Upper lobe of left lung (tissue), 6 donors: ENCODE measurements around the gene HNRNPM. TPM values are rescaled to one million over a fixed set of nuclear protein-coding genes. Genes with fewer than 3 reads are reported as not detected.
"Not testable (repeated sequence)": the region's sequence is repeated elsewhere in the genome, so short reads cannot be mapped to it uniquely, and the experiment has no call there.

Experiments
- ATAC-seq, 2 donors: fragments of 200-7000 bp; cut with Tn5 transposase; one replicate each; pipeline ENCODE4 v1.9.1; 2022; ENCODE audit warnings: mild to moderate bottlenecking in 2 of 2, moderate library complexity in 2 of 2; ENCODE audit not compliant: low FRiP score in 2 of 2
- DNase-seq, 2 donors: peaks; one replicate each; pipeline ENCODE4 v3.0.0-alpha.2; 2019 to 2020
- H3K27ac ChIP-seq, 4 donors: fragments of 200-600 bp; sonication (generic); one replicate each; pipeline ENCODE4 v1.5.1; 2016 to 2019
- H3K27me3 ChIP-seq, 4 donors: fragments of 200-600 bp; sonication (generic); one replicate each; pipeline ENCODE4 v1.5.1; 2017 to 2019
- H3K36me3 ChIP-seq, 4 donors: fragments of 200-600 bp; sonication (generic); one replicate each; pipeline ENCODE4 v1.5.1; 2016 to 2019
- H3K4me1 ChIP-seq, 4 donors: fragments of 200-600 bp; sonication (generic); one replicate each; pipeline ENCODE4 v1.5.1; 2018 to 2019
- H3K4me3 ChIP-seq, 4 donors: fragments of 200-600 bp; sonication (generic); one replicate each; pipeline ENCODE4 v1.5.1; 2017 to 2019; ENCODE audit warnings: mild to moderate bottlenecking in 2 of 4, moderate library complexity in 1 of 4
- H3K9me3 ChIP-seq, 4 donors: fragments of 200-600 bp; sonication (generic); one replicate each; pipeline ENCODE4 v1.5.1; 2018 to 2019
- EP300 ChIP-seq, 4 donors: sonication (generic); formaldehyde crosslinking; IDR thresholded peaks; one replicate each; pipeline ENCODE4 v1.5.1; 2017; ENCODE audit warnings: antibody characterized with exemption in 4 of 4, control low read depth in 2 of 4
- POLR2A ChIP-seq, 4 donors: fragments of 450-650 bp; IDR thresholded peaks; one replicate each; pipeline ENCODE4 v1.5.1; 2016 to 2017; ENCODE audit warnings: antibody characterized with exemption in 4 of 4, mild to moderate bottlenecking in 2 of 4
- POLR2AphosphoS5 ChIP-seq, 2 donors: sonication (generic); formaldehyde crosslinking; IDR thresholded peaks; one replicate each; pipeline ENCODE4 v1.5.1; 2017; ENCODE audit warnings: antibody characterized with exemption in 2 of 2
- WGBS, 2 donors: methylation state at CpG; one replicate each; pipeline ENCODE4 v1.1.5; 2017 to 2018; 5-methylcytosine and 5-hydroxymethylcytosine counted together
- total RNA-seq, 6 donors: library from RNA; depleted of rRNA in 4 of 6; stranded (reverse); fragments of >200 nt in 4 of 6; gene quantifications; one replicate each; pipeline versions ENCODE4 v1.1.0 to v1.2.1, GENCODE V29; 2016 to 2021
- TF ChIP-seq, protein P1 (sequence below), 6 experiments: fragments of 450-650 bp in 4 of 6; fragments of 200-600 bp in 2 of 6; sonication (generic) in 2 of 6; IDR thresholded peaks; one replicate each; pipeline ENCODE4 v1.5.1; 2016 to 2019; ENCODE audit warnings: antibody characterized with exemption in 6 of 6
- donor health status: DM: no; HTN: no; CAD: no; lungs with moderate emphysema.
- donor health status: DM: no; HTN: yes; CAD: no; lungs with severe emphysema.

Gene HNRNPM
- total RNA-seq, 6 donors from 2014 or later = 95.2 to 188 (median 149) TPM

DNA sequence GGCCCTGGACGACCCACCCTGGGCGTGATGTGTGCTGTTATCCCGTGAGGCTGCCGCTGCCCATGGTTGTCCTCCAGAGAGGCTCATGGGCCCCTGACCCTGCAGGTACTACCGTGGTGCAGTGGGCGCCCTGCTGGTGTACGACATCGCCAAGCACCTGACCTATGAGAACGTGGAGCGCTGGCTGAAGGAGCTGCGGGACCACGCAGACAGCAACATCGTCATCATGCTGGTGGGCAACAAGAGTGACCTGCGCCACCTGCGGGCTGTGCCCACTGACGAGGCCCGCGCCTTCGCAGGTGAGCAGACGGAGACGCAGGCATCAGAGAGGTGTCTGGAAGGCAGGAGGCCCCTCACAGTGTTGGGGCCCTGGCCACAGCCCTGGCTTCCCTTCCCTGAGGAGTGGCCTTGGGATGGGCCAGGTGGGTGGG is 42.8 kb upstream of the HNRNPM start:
- Histone ChIP-seq H3K4me3 (no peak overlapping the region), H3K27ac (no peak overlapping the region), H3K4me1 (peaks cover 4 to 13% (median 11%) of the 10 kb centered on the region in 4 donors), H3K36me3 (peaks cover 22 to 62% (median 56%) of the 10 kb centered on the region in 4 donors), H3K9me3 (no peaks in the 10 kb centered on the region), H3K27me3 (no peaks in the 10 kb centered on the region)
- ATAC-seq = no peak
- TF ChIP-seq EP300 (IDR thresholded peaks at IDR 0.05) = no peak
- no peak for TF ChIP-seq POLR2A (IDR thresholded peaks at IDR 0.05)
- no peak for TF ChIP-seq POLR2AphosphoS5 (IDR thresholded peaks at IDR 0.05)
- TF ChIP-seq, protein P1, sequence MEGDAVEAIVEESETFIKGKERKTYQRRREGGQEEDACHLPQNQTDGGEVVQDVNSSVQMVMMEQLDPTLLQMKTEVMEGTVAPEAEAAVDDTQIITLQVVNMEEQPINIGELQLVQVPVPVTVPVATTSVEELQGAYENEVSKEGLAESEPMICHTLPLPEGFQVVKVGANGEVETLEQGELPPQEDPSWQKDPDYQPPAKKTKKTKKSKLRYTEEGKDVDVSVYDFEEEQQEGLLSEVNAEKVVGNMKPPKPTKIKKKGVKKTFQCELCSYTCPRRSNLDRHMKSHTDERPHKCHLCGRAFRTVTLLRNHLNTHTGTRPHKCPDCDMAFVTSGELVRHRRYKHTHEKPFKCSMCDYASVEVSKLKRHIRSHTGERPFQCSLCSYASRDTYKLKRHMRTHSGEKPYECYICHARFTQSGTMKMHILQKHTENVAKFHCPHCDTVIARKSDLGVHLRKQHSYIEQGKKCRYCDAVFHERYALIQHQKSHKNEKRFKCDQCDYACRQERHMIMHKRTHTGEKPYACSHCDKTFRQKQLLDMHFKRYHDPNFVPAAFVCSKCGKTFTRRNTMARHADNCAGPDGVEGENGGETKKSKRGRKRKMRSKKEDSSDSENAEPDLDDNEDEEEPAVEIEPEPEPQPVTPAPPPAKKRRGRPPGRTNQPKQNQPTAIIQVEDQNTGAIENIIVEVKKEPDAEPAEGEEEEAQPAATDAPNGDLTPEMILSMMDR (IDR thresholded peaks at IDR 0.05) = no peak
- 93 to 94% methylated on average over 10 to 21 of the region's 21 CpGs for WGBS, 2 donors
- DNase-seq = no peak

DNA sequence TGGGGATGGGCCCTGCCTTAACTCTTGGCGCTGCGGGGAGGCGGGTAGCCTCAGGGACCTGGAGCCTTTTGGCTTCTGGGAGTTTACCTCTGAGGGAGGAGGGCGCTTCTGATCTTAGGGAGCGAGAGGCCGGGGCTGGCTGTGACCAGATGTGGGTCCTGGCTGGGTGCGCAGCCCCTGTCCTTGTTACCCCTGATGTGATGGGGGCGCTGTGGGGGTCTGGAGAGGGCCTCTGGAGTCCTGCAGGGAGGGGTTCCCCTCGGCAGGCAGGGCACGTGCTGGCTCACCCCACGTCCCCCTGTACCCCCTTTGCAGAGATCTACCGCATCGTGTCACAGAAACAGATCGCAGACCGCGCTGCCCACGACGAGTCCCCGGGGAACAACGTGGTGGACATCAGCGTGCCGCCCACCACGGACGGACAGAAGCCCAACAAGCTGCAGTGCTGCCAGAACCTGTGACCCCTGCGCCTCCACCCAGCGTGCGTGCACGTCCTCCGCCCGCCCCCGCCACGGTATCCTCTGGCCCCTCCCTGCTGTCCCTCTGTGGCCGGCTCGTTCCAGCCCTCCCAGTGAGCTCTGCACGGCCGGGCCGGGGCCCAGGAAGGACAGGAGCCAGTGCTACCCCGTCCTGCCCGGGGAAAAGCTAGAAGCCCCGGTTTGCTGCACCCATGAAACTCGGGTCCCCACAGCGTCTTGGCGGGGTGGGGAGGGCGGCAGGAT is 41.5 kb upstream of the HNRNPM start:
- TF ChIP-seq EP300 (IDR thresholded peaks at IDR 0.05) = no peak
- TF ChIP-seq POLR2AphosphoS5 (IDR thresholded peaks at IDR 0.05) = no peak
- TF ChIP-seq POLR2A (IDR thresholded peaks at IDR 0.05) = no peak
- TF ChIP-seq, protein P1 (IDR thresholded peaks at IDR 0.05) = no peak
- H3K27me3 ChIP-seq = no peaks in the 10 kb centered on the region
- H3K27ac ChIP-seq = no peak overlapping the region
- H3K36me3 ChIP-seq = peaks cover 22 to 62% (median 55%) of the 10 kb centered on the region in 4 donors
- 81 to 92% methylated on average over 24 to 40 of the region's 44 CpGs for WGBS, 2 donors
- peak in 1 of 2 donors; percentile 78 for DNase-seq
- H3K4me3 ChIP-seq = no peak overlapping the region
- peaks cover 0 to 1% (median under 1%) of the 10 kb centered on the region in 4 donors for H3K4me1 ChIP-seq
- H3K9me3 ChIP-seq = no peaks in the 10 kb centered on the region
- ATAC-seq = no peak

DNA sequence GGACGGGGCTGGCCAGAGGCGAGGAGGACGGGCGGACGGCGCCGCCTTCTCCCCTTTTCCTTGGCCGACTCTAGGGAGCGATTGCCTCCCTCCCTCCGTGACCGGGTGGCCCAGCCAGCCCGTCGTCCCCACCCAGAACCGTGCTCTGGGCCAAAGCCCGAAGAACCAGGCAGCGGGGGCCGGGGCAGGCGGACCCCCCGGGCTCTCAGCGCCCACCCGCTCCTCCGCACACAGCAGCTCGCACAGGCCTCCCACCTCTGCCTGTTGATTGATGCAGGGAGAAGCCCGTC is 41.0 kb upstream of the HNRNPM start:
- no peaks in the 10 kb centered on the region for H3K27me3 ChIP-seq
- H3K4me1 ChIP-seq = no peaks in the 10 kb centered on the region
- TF ChIP-seq POLR2A (IDR thresholded peaks at IDR 0.05) (no peak), EP300 (IDR thresholded peaks at IDR 0.05) (no peak), POLR2AphosphoS5 (IDR thresholded peaks at IDR 0.05) (no peak)
- TF ChIP-seq, protein P1 (IDR thresholded peaks at IDR 0.05) = no peak
- ATAC-seq (no peak), DNase-seq (peak in 1 of 2 donors; percentile 75)
- peaks cover 22 to 59% (median 54%) of the 10 kb centered on the region in 4 donors for H3K36me3 ChIP-seq
- 88 to 91% methylated on average over 9 to 24 of the region's 24 CpGs for WGBS, 2 donors
- no peak overlapping the region for H3K4me3 ChIP-seq
- H3K9me3 ChIP-seq = no peaks in the 10 kb centered on the region
- no peak overlapping the region for H3K27ac ChIP-seq

DNA sequence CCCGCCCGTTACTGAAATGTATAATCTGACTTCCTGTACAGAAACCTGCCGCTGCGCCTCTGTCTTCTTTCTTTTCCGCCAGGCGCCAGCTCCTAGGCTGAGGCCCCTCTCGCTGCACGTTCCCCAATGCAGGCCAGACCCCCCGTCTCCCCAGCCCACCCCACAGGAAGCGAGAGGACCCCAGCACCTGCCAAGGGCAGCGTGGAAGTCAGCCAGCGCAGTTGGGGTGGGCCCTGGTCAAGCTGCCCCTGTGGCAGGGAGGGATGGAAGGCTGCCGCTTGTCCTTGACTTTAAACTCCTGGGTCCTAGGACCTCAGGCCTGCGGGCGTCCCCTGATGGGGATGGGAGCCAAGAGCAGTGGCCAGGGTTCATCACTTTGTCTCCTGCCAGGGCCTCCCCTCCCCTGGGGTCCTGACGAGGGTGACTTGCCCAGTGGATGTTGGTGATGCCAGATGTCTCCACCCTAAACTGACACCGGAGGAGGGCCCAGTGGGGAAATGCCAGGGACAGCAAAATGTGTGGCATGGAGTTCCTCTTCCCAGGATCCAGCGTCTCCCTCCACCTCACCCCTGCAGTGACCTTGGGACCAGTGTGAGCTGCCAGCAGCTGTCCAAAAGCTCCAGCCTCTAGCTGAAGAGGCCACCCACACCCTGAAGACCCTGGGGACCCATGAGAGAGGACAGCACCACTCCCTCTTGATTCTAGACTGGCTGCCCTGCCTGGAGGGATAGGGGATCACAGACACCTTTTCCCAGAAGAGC is 40.2 kb upstream of the HNRNPM start:
- Histone ChIP-seq H3K36me3 (peaks cover 22 to 57% (median 51%) of the 10 kb centered on the region in 4 donors), H3K4me3 (no peak overlapping the region), H3K4me1 (no peaks in the 10 kb centered on the region), H3K9me3 (no peaks in the 10 kb centered on the region), H3K27me3 (no peaks in the 10 kb centered on the region), H3K27ac (no peak overlapping the region)
- whole genome bisulfite sequencing, 2 donors = 93 to 94% methylated on average over 13 to 17 of the region's 18 CpGs
- TF ChIP-seq, protein P1 (IDR thresholded peaks at IDR 0.05) = no peak
- no peak for TF ChIP-seq POLR2AphosphoS5 (IDR thresholded peaks at IDR 0.05)
- no peak for TF ChIP-seq POLR2A (IDR thresholded peaks at IDR 0.05)
- no peak for TF ChIP-seq EP300 (IDR thresholded peaks at IDR 0.05)
- DNase-seq (no peak), ATAC-seq (no peak)

DNA sequence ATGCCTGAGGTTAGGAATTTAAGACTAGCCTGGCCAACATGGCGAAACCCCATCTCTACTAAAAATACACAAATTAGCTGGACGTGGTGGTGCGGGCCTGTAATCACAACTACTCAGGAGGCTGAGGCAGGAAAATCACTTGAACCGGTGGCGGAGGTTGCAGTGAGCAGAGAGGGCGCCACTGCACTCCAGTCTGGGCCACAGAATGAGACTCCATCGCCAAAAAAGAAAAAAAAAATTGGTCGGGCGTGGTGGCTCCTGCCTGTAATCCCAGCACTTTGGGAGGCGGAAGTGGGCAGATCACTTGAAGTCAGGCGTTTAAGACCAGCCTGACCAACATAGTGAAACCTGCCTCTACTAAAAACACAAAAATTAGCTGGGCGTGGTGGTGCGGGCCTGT is 34.1 kb upstream of the HNRNPM start:
- peaks cover 11 to 22% (median 17%) of the 10 kb centered on the region in 4 donors for H3K4me1 ChIP-seq
- not testable (repeated sequence) for H3K9me3 ChIP-seq, DNase-seq, H3K4me3 ChIP-seq, ATAC-seq, H3K36me3 ChIP-seq, H3K27me3 ChIP-seq, H3K27ac ChIP-seq
- WGBS, 2 donors = 79 to 89% methylated on average over 10 to 13 of the region's 13 CpGs
